Natural killer cell treated with Interleukin-12 subunit alpha and Interleukin-12 subunit beta and Interleukin-15 and Interleukin-18, amount 100 ng/mL, for 72 hours (primary cell): ENCODE data around the gene BTG1. TPM values are rescaled to one million over a fixed set of nuclear protein-coding genes. Genes with fewer than 3 reads are reported as not detected.
"Not testable (repeated sequence)": the region's sequence is repeated elsewhere in the genome, so short reads cannot be mapped to it uniquely, and the experiment has no call there.

ENCODE experiments used
- ATAC-seq, 2 donors: fragments of 150-1000 bp; cut with Tn5 transposase in 1 of 2; sonication (Bioruptor Pico), chemical (Tn5 transposase) in 1 of 2; 2 replicates each; pipeline ENCODE4 v1.10.0; 2021
- DNase-seq: peaks from one replicate; pipeline ENCODE4 v3.0.0; 2022; ENCODE audit warnings: low spot score
- H3K27ac Mint-ChIP-seq, 2 donors: 1 replicate in 1 of 2; 2 replicates in 1 of 2; pipeline ENCODE4 v1.8.0; 2022; ENCODE audit warnings: mixed read lengths in 2 of 2, mild to moderate bottlenecking in 1 of 2, moderate library complexity in 1 of 2
- H3K27me3 Mint-ChIP-seq, 2 donors: 1 replicate in 1 of 2; 2 replicates in 1 of 2; pipeline ENCODE4 v1.8.0; 2022; ENCODE audit warnings: mixed read lengths in 2 of 2
- H3K36me3 Mint-ChIP-seq: one replicate; pipeline ENCODE4 v1.8.0; 2022; ENCODE audit warnings: mixed read lengths
- H3K4me1 Mint-ChIP-seq, 2 donors: 1 replicate in 1 of 2; 2 replicates in 1 of 2; pipeline ENCODE4 v1.8.0; 2022; ENCODE audit warnings: low read depth in 2 of 2, mixed read lengths in 2 of 2, mild to moderate bottlenecking in 1 of 2
- H3K4me3 Mint-ChIP-seq: one replicate; pipeline ENCODE4 v1.8.0; 2022; ENCODE audit warnings: mixed read lengths
- H3K9me3 Mint-ChIP-seq: 2 replicates; pipeline ENCODE4 v1.8.0; 2022; ENCODE audit warnings: mixed read lengths
- total RNA-seq, 2 donors: library from RNA; stranded (reverse); gene quantifications; one replicate each; pipeline ENCODE4 v1.2.3, GENCODE V29; 2022

Gene BTG1
- total RNA-seq, 2 donors from 2014 or later = 80.0 to 249 TPM

DNA sequence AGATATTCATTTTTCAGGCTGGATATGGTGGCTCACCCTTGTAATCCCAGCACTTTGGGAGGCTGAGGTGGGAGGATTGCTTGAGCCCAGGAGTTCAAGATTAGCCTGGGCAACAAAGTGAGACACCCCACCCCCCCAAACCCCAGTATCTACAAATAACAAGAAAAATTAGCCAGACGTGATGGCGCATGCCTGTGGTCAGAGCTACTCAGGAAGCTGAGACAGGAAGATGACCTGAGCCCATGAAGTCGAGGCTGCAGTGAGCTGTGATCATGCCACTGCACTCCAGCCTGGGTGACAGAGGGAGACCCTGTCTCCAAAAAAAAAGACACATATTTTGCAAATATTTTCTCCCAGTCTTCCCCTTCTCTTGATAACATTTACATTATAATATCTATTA lies 51.3 kb downstream of the BTG1 start:
- not testable (repeated sequence) for H3K4me3 Mint-ChIP-seq, DNase-seq, H3K36me3 Mint-ChIP-seq, H3K9me3 Mint-ChIP-seq, H3K27me3 Mint-ChIP-seq
- Mint-ChIP-seq H3K4me1 (peaks cover 5 to 12% of the 10 kb centered on the region in 2 donors), H3K27ac (peak overlapping the region in 1 of 2 donors; percentile 30)
- ATAC-seq = peak in 1 of 2 donors; percentile 72
